GM21723 (cell line): ENCODE data around the gene AGFG1.
"Not testable (repeated sequence)": the region's sequence is repeated elsewhere in the genome, so short reads cannot be mapped to it uniquely, and the experiment has no call there.

Source experiments
- ATAC-seq: cut with Tn5 transposase; IDR thresholded peaks from one replicate; pipeline ENCODE4 v1.9.1; 2021; ENCODE audit warnings: mild to moderate bottlenecking, moderate library complexity; ENCODE audit not compliant: unreplicated experiment

Gene AGFG1

DNA sequence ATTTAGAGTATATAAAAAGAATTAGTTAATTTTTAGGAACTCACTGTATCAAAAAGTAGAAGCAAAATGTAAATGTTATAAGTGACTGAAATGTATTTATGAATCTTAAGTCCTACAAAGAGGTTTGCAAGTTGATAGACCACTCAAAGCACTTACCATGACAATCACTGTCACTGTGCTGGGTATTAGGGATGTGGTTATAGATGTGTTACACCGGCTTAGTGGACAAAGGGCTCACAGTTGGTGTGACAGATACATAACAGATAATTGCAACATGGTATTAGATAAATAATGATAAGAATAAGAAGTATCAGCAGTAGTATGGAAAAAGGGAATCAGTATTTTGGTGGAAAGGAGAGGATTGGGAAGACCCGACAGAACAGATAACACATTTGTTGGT, 21.6 kb downstream of the AGFG1 start:
- ATAC-seq, result no peak

GRCh38 chr2:227497158-227497557, 25.2 kb downstream of the AGFG1 start:
- no peak for ATAC-seq

GRCh38 chr2:227499627-227500300, 27.8 kb downstream of the AGFG1 start:
- ATAC-seq, result no peak

DNA sequence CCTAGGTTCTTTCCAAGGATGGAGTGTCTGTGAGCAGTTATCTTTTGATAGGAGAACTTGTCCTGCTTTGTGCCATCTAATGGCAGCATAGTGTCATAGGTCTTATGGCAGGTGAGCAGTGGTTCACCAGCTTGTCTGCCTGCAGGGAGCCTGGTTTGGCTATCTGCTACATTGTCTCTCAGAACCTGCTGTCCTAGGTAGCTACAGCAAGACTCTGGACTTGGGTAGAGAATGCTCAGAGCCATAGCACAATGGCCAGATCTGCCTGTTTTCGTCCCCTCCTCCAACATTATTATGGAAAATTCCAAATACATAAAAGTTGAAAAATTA, 28.3 kb downstream of the AGFG1 start:
- ATAC-seq, result no peak

DNA sequence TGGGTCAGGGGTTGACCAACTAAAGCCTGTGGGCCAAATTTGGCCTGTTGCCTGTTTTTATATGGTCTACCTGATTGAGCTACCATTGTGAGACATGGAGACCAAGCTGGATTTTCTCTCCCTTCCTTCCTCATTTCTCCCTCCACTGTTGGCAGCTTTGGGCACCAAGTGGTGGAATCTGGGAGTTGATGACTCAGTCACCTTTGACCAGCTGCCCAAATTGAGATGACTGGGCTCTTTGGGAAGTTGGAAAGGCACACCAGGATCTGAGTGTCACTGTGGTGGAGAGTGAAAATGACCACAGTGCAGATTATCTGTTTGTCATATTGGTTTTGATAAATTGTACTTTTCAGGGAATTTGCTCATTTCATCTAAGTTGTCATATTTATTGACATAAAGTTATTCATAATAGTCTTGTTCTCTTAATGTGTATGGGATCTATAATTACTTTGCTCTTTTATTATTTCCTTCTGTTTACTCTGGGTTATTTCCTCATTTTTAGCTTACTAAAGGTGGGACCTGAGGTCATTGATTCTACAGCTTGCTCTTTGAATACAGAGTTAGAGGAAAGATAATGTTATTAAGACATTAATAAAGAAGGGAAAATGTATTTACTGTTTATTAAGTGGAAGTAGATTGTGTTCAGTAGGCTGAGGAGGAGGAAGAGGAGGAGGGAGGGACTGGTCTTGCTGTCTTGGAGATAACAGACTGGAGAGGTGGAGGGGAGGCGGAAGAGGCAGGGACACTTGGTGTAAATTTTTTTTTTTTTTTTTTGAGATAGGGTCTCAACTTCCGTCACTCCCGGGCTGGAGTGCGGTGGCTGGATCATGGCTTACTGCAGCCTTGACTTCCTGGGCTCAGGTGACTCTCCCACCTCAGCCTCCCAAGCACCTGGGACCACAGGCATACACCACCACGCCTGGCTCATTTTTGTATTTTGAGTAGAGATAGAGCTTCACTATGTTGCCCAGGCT, 31.8 kb downstream of the AGFG1 start:
- ATAC-seq, result no peak

DNA sequence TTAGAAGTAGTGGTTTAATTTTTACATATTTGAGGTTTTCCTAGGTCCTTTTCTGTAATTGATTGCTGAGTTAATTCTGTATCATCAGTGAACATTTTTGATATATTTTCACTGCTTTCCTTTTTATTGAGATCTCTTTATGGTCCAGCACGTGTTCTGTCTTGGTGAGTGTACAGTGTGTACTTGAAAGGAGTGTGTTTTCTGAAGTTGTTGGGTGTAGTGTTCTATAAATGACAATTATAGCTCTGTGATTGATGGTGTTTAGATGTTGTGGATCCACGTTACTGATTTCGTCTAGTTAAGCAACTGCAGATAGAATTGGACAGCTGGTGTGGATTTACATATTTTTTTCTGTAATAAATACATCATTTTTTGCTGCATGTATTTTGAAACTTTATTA, 32.7 kb downstream of the AGFG1 start:
- no peak for ATAC-seq

DNA sequence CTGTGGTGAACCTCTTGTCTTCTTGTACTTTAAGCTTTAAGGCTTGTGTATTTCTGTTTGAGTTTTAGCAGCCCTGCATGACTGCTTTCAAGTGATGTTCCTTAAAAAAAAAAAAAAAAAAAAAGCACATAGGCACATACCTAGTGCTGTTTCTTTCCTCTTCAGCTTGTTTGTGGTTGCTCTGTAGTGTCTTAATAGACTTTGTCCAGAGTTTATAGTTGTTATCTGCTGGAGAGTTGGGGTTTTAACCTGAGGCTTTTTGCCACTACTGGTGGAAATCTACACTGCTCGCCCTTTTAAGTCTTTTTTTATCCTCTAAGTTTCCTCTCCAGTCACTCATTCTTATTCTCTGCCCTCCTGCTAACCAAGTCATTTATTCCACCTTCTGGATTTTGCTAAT, 34.5 kb downstream of the AGFG1 start:
- ATAC-seq, result no peak

- no peak for ATAC-seq
Observed at GRCh38 chr2:227507963-227508362, 36.0 kb downstream of the AGFG1 start.

GRCh38 chr2:227509076-227509475, 37.1 kb downstream of the AGFG1 start:
- ATAC-seq, result no peak

GRCh38 chr2:227509824-227510619, 38.1 kb downstream of the AGFG1 start:
- no peak for ATAC-seq

GRCh38 chr2:227510620-227510958, 38.6 kb downstream of the AGFG1 start:
- no peak for ATAC-seq

- ATAC-seq, result no peak
Observed at GRCh38 chr2:227511239-227511930, 39.4 kb downstream of the AGFG1 start.

GRCh38 chr2:227511955-227512354, 40.0 kb downstream of the AGFG1 start:
- ATAC-seq, result no peak

- ATAC-seq, result no peak
Observed at GRCh38 chr2:227513113-227513512, 41.2 kb downstream of the AGFG1 start.

- no peak for ATAC-seq
Observed at GRCh38 chr2:227515742-227516141, 43.8 kb downstream of the AGFG1 start.

- ATAC-seq, result no peak
Observed at GRCh38 chr2:227517724-227518123, 45.8 kb downstream of the AGFG1 start.

- not testable (repeated sequence) for ATAC-seq
Observed at GRCh38 chr2:227518278-227518865, 46.4 kb downstream of the AGFG1 start.

GRCh38 chr2:227521178-227521577, 49.2 kb downstream of the AGFG1 start:
- ATAC-seq, result not testable (repeated sequence)

GRCh38 chr2:227524665-227525064, 52.7 kb downstream of the AGFG1 start:
- no peak for ATAC-seq

DNA sequence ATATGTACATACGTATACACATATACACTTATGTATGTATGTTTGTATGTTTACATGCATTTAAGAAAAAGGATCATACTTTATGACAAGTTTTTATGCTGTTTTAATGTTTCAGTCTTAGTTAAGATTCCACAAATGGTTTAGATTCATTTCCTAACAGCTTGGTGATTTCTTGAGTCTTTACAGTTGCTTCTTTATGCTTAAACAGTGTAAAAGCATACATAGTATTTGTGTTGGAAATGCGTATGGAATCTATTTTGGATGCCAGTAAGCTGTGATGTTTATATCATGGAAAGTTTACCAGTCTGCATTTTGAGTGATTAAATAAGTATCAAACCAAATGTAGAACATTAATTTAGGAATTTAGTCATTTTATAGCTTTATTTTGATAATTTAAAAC, 55.4 kb downstream of the AGFG1 start:
- ATAC-seq, result no peak

GRCh38 chr2:227528803-227529202, 56.8 kb downstream of the AGFG1 start:
- no peak for ATAC-seq
